SKM-1 (cell line): ENCODE measurements around the gene SIAE.

Experiments
- DNase-seq: peaks from one replicate; lab custom pipeline; 2025; ENCODE audit not compliant: unreplicated experiment; lab: John Stamatoyannopoulos, UW

The SIAE gene

GRCh38 chr11:124673333-124674167, at the start of gene SIAE, which contains the start of gene SPA17:
SIAE (minus strand) TSS chr11:124673739; CDS start chr11:124673708, 31 bp downstream.
SPA17 (plus strand) TSS chr11:124673904; CDS start chr11:124675265, 1,361 bp downstream.
- DNase-seq = peak; percentile 72

- DNase-seq = no peak
Measured at GRCh38 chr11:124722176-124722575, 48.6 kb upstream of the SIAE start.

GRCh38 chr11:124719534-124719933, 46.0 kb upstream of the SIAE start:
- no peak for DNase-seq

- no peak for DNase-seq
Measured at GRCh38 chr11:124718801-124719200, 45.3 kb upstream of the SIAE start.

- DNase-seq = no peak
Measured at GRCh38 chr11:124717786-124718651, 44.5 kb upstream of the SIAE start.

- DNase-seq = no peak
Measured at GRCh38 chr11:124717421-124717785, 43.9 kb upstream of the SIAE start.

- DNase-seq = no peak
Measured at GRCh38 chr11:124716591-124716990, 43.1 kb upstream of the SIAE start.

- no peak for DNase-seq
Measured at GRCh38 chr11:124712392-124712791, 38.9 kb upstream of the SIAE start.

GRCh38 chr11:124707829-124708228, 34.3 kb upstream of the SIAE start:
- DNase-seq = no peak

- no peak for DNase-seq
Measured at GRCh38 chr11:124700028-124700427, 26.5 kb upstream of the SIAE start.

- no peak for DNase-seq
Measured at GRCh38 chr11:124699547-124699946, 26.0 kb upstream of the SIAE start.

GRCh38 chr11:124693142-124693541, 19.6 kb upstream of the SIAE start:
- no peak for DNase-seq

GRCh38 chr11:124682443-124682842, 8.9 kb upstream of the SIAE start:
- DNase-seq = no peak

- no peak for DNase-seq
Measured at GRCh38 chr11:124681421-124681820, 7.9 kb upstream of the SIAE start.

GRCh38 chr11:124678416-124678815, 4.9 kb upstream of the SIAE start:
- DNase-seq = no peak

GRCh38 chr11:124676386-124676785, 2.8 kb upstream of the SIAE start:
- no peak for DNase-seq

GRCh38 chr11:124674571-124674970, 1.0 kb upstream of the SIAE start:
- DNase-seq = no peak

- DNase-seq = no peak
Measured at GRCh38 chr11:124674168-124674517, 604 bp upstream of the SIAE start.

- no peak for DNase-seq
Measured at GRCh38 chr11:124672536-124673215, 863 bp downstream of the SIAE start.

GRCh38 chr11:124670732-124671131, 2.8 kb downstream of the SIAE start:
- DNase-seq = peak; percentile 80

GRCh38 chr11:124669193-124669592, 4.3 kb downstream of the SIAE start:
- DNase-seq = peak; percentile 63
